Testis (tissue), 3 donors: ENCODE data around the gene STX16. TPM values are rescaled to one million over a fixed set of nuclear protein-coding genes. Genes with fewer than 3 reads are reported as not detected.
A peak's percentile ranks its signal among the peaks of the same experiment; 100 is the strongest.

Source experiments
- DNase-seq: peaks from one replicate; pipeline ENCODE4 v3.0.0-alpha.2; 2019
- H3K27ac ChIP-seq, 2 donors: fragments of 200-600 bp; sonication (generic); one replicate each; pipeline ENCODE4 v1.5.1; 2019
- H3K27me3 ChIP-seq: fragments of 200-600 bp; sonication (generic); one replicate; pipeline ENCODE4 v1.5.1; 2019
- H3K36me3 ChIP-seq: fragments of 200-600 bp; sonication (generic); one replicate; pipeline ENCODE4 v1.5.1; 2017; ENCODE audit warnings: low read depth; ENCODE audit errors: missing control alignments
- H3K4me1 ChIP-seq: fragments of 200-600 bp; sonication (generic); one replicate; pipeline ENCODE4 v1.5.1; 2019
- H3K4me3 ChIP-seq, 2 donors: fragments of 200-600 bp; sonication (generic); one replicate each; pipeline ENCODE4 v1.5.1; 2017 to 2019
- H3K9me3 ChIP-seq: fragments of 200-600 bp; sonication (generic); one replicate; pipeline ENCODE4 v1.5.1; 2017
- POLR2A ChIP-seq: fragments of 450-650 bp; IDR thresholded peaks from one replicate; pipeline ENCODE4 v1.6.1; 2017; ENCODE audit warnings: antibody characterized with exemption, mild to moderate bottlenecking, moderate library complexity
- WGBS, 2 donors: methylation state at CpG; one replicate each; pipeline ENCODE4 v1.1.5; 2018; 5-methylcytosine and 5-hydroxymethylcytosine counted together
- intact Hi-C: fragments of 100-400 bp; cut with DNase I; formaldehyde crosslinking; loops from one replicate; pipeline ENCODE4 v1.15.1; 2023; ENCODE audit warnings: low total_unique reads
- polyA plus RNA-seq: library from polyadenylated mRNA; stranded (reverse); fragments of 350-450 nt; fragmentation: Illumina TruSeq; extraction: RNeasy Lipid Tissue Mini Kit (QIAGEN cat#74804); gene quantifications from one replicate; pipeline ENCODE4 v1.2.3, GENCODE V29; 2014; ENCODE audit warnings: low read depth, low replicate concordance; ENCODE audit not compliant: insufficient read depth
- total RNA-seq, 2 donors: library from RNA; depleted of rRNA; stranded (reverse); fragments of >200 nt; gene quantifications; one replicate each; pipeline ENCODE4 v1.2.3, GENCODE V29; 2016
- TF ChIP-seq, protein P1 (sequence below), 3 experiments: fragments of 450-650 bp in 2 of 3; fragments of 200-600 bp in 1 of 3; sonication (generic) in 1 of 3; IDR thresholded peaks; one replicate each; pipeline ENCODE4 v1.5.1; 2016 to 2019; ENCODE audit warnings: antibody characterized with exemption in 3 of 3, mild to moderate bottlenecking in 2 of 3, moderate library complexity in 1 of 3

Gene STX16
- total and polyA plus RNA-seq, 3 donors from 2014 or later, result 79.3 to 124 (median 107) TPM

DNA sequence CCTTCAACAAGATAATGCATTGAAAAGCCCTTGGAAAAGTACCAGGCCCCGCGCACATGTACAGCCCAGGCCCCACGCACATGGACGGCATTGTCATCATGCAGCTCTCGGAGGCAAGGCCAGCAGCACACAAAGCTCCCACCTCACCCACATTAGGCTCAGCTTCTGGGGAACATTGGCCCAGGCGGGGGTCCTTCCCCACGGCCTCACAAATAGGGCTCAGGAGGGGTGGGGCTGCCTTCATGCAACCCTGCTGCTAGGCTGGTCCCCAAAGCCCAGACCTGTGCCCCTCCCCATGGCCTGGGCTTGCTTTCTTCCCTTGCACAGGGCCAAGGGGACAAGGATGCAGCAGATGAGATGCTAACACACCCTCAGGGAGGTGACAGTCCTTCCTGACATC, 68.2 kb downstream of the STX16 start:
- TF ChIP-seq POLR2A, result no peak
- TF ChIP-seq, protein P1, sequence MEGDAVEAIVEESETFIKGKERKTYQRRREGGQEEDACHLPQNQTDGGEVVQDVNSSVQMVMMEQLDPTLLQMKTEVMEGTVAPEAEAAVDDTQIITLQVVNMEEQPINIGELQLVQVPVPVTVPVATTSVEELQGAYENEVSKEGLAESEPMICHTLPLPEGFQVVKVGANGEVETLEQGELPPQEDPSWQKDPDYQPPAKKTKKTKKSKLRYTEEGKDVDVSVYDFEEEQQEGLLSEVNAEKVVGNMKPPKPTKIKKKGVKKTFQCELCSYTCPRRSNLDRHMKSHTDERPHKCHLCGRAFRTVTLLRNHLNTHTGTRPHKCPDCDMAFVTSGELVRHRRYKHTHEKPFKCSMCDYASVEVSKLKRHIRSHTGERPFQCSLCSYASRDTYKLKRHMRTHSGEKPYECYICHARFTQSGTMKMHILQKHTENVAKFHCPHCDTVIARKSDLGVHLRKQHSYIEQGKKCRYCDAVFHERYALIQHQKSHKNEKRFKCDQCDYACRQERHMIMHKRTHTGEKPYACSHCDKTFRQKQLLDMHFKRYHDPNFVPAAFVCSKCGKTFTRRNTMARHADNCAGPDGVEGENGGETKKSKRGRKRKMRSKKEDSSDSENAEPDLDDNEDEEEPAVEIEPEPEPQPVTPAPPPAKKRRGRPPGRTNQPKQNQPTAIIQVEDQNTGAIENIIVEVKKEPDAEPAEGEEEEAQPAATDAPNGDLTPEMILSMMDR (IDR thresholded peaks at IDR 0.05), result no peak
- DNase-seq, result no peak
- Histone ChIP-seq H3K27ac (no peak overlapping the region), H3K27me3 (no peaks in the 10 kb centered on the region), H3K9me3 (no peaks in the 10 kb centered on the region), H3K4me3 (no peak overlapping the region), H3K4me1 (no peaks in the 10 kb centered on the region), H3K36me3 (no peaks in the 10 kb centered on the region)
- 71 to 75% methylated on average over 6 to 7 of the region's 7 CpGs for WGBS, 2 donors
- intact Hi-C loops, result no loop called here

DNA sequence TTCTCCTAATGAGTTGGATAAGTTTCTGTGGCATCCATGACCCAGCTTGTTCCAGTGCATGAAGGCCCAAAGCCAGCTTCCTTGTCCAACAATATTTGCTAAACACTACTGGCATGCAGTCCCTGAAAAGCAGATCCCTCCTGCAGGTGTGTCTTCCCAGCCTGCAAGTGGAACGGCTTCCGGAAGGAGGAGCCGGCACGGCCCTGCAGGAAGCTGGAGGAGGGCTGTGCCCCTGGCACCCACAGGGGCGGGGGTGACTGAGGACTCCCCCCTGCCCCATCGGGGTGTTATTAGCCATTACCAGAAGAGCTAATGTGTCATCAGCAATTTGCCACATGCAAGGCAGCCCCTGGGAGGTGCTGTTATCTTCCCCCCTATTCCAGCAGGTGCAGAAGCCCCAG, 68.9 kb downstream of the STX16 start:
- H3K4me3 ChIP-seq, result no peak overlapping the region
- no peak overlapping the region for H3K27ac ChIP-seq
- TF ChIP-seq, protein P1 (IDR thresholded peaks at IDR 0.05), result no peak
- TF ChIP-seq POLR2A, result no peak
- no peaks in the 10 kb centered on the region for H3K36me3 ChIP-seq
- no peaks in the 10 kb centered on the region for H3K27me3 ChIP-seq
- H3K9me3 ChIP-seq, result no peaks in the 10 kb centered on the region
- no peaks in the 10 kb centered on the region for H3K4me1 ChIP-seq
- WGBS, 2 donors, result 55% methylated on average over 6 of the region's 6 CpGs; no CpG with 5 or more reads in 1 of the 2 donors
- DNase-seq, result no peak
- intact Hi-C loops, result no loop called here

DNA sequence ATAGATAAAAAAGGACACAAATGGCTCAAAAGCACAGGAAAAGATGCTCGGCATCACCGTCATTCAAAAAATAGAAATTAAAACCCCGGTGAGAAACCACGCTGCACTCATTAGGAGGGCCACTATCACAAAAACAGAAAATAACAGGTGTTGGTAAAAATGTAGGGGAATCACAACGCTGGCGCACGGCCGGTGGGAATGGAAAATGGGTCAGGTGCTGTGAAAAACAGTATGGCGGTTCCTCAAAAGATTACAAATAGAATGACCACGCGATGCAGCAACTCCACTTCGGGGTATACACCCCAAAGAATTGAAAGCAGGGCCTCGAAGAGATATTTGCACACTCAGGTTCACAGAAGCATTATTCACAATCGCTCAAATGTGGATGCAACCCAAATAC, 69.8 kb downstream of the STX16 start:
- H3K4me1 ChIP-seq, result no peaks in the 10 kb centered on the region
- no peak overlapping the region for H3K27ac ChIP-seq
- no peaks in the 10 kb centered on the region for H3K36me3 ChIP-seq
- no peaks in the 10 kb centered on the region for H3K9me3 ChIP-seq
- H3K4me3 ChIP-seq, result no peak overlapping the region
- intact Hi-C loops, result no loop called here
- no peaks in the 10 kb centered on the region for H3K27me3 ChIP-seq
- DNase-seq, result no peak
- no peak for TF ChIP-seq POLR2A
- TF ChIP-seq, protein P1 (IDR thresholded peaks at IDR 0.05), result no peak
- 93 to 94% methylated on average over 14 of the region's 14 CpGs for WGBS, 2 donors

DNA sequence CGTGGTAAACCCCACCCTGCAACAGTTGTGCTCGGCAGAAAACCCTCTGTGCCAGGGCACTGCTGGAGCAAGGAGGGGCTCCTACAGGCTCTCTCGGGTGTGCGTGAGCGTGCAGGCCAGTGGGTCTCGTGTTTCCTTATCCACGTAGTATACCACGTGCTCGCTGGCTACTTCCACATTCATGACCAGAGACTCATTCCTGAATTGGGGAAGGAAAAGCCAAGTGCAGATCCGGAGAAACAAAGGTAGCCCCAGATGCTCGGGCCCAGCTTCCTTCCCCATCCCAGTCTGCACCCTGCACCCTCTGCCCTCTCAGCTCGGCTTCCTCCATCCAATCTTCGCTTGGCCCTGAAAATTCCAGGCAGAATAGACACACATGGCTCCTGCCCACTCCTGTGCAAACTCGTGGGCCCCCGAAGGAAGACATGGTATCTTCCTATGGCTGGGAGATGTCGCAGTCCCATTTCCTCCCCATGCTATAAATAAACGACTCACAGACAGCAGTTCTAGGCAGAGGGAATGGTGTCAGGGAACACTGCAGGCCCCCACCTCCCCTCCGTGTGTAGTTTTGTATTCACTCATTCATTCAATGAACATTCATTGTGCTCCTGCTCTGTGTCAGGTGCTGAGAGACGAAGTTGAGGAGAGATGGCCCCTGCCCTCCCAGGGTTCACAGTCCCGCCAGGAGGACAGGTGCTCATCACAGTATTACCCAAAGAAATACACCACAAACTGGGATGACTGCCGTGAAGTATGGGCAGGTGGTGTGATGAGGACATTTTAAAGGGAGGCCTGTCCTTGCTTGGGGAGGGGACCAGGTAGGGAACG, 71.1 kb downstream of the STX16 start:
- TF ChIP-seq, protein P1 (IDR thresholded peaks at IDR 0.05), result no peak
- TF ChIP-seq POLR2A, result no peak
- Histone ChIP-seq H3K9me3 (no peaks in the 10 kb centered on the region), H3K27me3 (no peaks in the 10 kb centered on the region), H3K4me3 (no peak overlapping the region), H3K4me1 (no peaks in the 10 kb centered on the region), H3K36me3 (no peaks in the 10 kb centered on the region), H3K27ac (no peak overlapping the region)
- intact Hi-C loops, result no loop called here
- peak; percentile 37 for DNase-seq
- 71% methylated on average over 19 to 22 of the region's 22 CpGs for WGBS, 2 donors
